Right lobe of liver (tissue), 6 donors: ENCODE data around the gene TRAK2. TPM values are rescaled to one million over a fixed set of nuclear protein-coding genes. Genes with fewer than 3 reads are reported as not detected.

Experiments
- ATAC-seq, 4 donors: fragments of 200-7000 bp; cut with Tn5 transposase; one replicate each; pipeline ENCODE4 v1.9.1; 2020; ENCODE audit warnings: mild to moderate bottlenecking in 4 of 4, moderate library complexity in 4 of 4
- DNase-seq, 3 donors: peaks; one replicate each; pipeline ENCODE4 v3.0.0-alpha.2; 2020
- H3K27ac ChIP-seq, 3 donors: fragments of 200-600 bp; one replicate each; pipeline ENCODE4 v1.8.0; 2022
- H3K27me3 ChIP-seq, 2 donors: fragments of 200-600 bp; one replicate each; pipeline ENCODE4 v1.8.0; 2022
- H3K36me3 ChIP-seq, 4 donors: fragments of 200-600 bp; sonication (generic) in 1 of 4; one replicate each; pipeline versions ENCODE4 v1.5.1 to v1.8.0; 2017 to 2022; ENCODE audit warnings: control low read depth in 1 of 4
- H3K4me1 ChIP-seq, 4 donors: fragments of 200-600 bp; sonication (generic) in 1 of 4; one replicate each; pipeline versions ENCODE4 v1.5.1 to v1.8.0; 2017 to 2022; ENCODE audit warnings: control low read depth in 1 of 4
- H3K4me3 ChIP-seq, 3 donors: fragments of 200-600 bp; one replicate each; pipeline ENCODE4 v1.8.0; 2022
- H3K9me3 ChIP-seq, 4 donors: fragments of 200-600 bp; sonication (generic) in 1 of 4; one replicate each; pipeline versions ENCODE4 v1.5.1 to v1.8.0; 2017 to 2022; ENCODE audit warnings: control low read depth in 1 of 4
- CTCF ChIP-seq, 4 donors: fragments of 200-600 bp in 3 of 4; fragments of 450-650 bp in 1 of 4; IDR thresholded peaks; one replicate each; pipeline versions ENCODE4 v1.5.1 to v1.8.0; 2016 to 2022; ENCODE audit warnings: antibody characterized with exemption in 4 of 4, mild to moderate bottlenecking in 2 of 4
- POLR2A ChIP-seq: fragments of 450-650 bp; IDR thresholded peaks from one replicate; pipeline ENCODE4 v1.6.1; 2017; ENCODE audit warnings: antibody characterized with exemption, mild to moderate bottlenecking
- WGBS: methylation state at CpG from one replicate; pipeline ENCODE4 v1.1.6; 2018; ENCODE audit warnings: low coverage, low lambda C conversion rate; ENCODE audit not compliant: insufficient coverage; ENCODE audit errors: missing lambda C conversion rate; 5-methylcytosine and 5-hydroxymethylcytosine counted together
- intact Hi-C, 2 donors: fragments of 100-400 bp; cut with DNase I; formaldehyde crosslinking; loops; one replicate each; pipeline versions ENCODE4 v1.11.2 to v1.14.1; 2022
- total RNA-seq, 6 experiments: library from RNA; depleted of rRNA in 2 of 6; stranded (reverse); fragments of >200 nt in 2 of 6; fragmentation: NEBNext Ultra II Directional in 3 of 6; extraction: Animal tissue kit (Norgen Biotek cat#: 25700) in 3 of 6; gene quantifications; one replicate each; pipeline versions ENCODE4 v1.1.0 to v1.2.4, GENCODE V29; 2016 to 2023
- donor health status: DM: no; HTN: yes; CAD: no.
- donor health status: DM: no; HTN: no; CAD: no.
- donor health status: DM: no; HTN: no; CAD: no.
- donor health status: DM: no; HTN: yes; CAD: no.
- donor health status: DM: no; HTN: yes; CAD: no.

TRAK2 gene
- total RNA-seq, 6 experiments from 2014 or later = 13.3 to 18.4 (median 14.2) TPM

DNA sequence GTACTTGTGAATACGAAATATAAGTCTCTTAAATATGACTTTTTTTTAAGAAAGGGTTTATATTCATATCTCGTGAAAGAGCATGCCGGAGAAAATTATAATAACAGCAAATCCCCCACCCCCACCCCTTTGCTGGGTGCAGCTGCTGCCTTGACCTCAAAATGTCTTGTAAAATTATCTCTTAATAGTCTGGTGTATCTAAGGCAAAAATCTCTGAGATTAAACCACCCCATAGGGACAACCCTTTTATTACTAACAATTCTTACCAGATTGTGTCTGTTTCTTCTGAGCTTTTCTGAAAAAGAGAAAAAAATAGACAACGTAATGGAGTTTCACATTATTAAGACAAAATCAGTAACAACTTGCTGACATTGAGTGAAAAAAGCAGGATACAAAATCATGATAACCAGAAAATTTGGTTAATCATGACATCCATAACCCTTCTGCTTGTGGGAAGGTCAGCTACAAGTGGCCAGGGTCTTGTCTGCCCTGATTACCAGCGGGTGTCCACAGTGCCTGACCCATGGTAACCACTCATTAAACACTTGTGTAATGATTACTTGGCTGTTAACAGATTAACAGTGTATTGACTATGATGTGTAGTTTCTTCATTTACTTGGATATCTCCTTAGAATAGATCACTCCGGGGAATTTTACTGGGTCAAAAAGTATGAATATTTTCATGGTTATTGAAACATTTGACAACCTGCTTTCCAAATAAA, 1.8 kb upstream of the TRAK2 start:
- ATAC-seq (no peak), DNase-seq (no peak)
- peaks cover 0 to 31% (median 8%) of the 10 kb centered on the region in 4 donors for H3K4me1 ChIP-seq
- H3K9me3 ChIP-seq = no peaks in the 10 kb centered on the region
- intact Hi-C loops = no loop called here
- no peaks in the 10 kb centered on the region for H3K27me3 ChIP-seq
- H3K4me3 ChIP-seq = peak overlapping the region; percentile 64 to 95 (median 94)
- H3K36me3 ChIP-seq = no peaks in the 10 kb centered on the region
- WGBS = 25% methylated on average over 6 of the region's 6 CpGs
- no peak for TF ChIP-seq CTCF (IDR thresholded peaks at IDR 0.05)
- TF ChIP-seq POLR2A = no peak
- peak overlapping the region in 1 of 3 donors; percentile 71 for H3K27ac ChIP-seq

GRCh38 chr2:201452058-201452921, 1.0 kb upstream of the TRAK2 start:
- peak; percentile 21 to 63 (median 52) for ATAC-seq
- 8% methylated on average over 20 of the region's 49 CpGs for WGBS
- TF ChIP-seq POLR2A = no peak
- no peak for TF ChIP-seq CTCF (IDR thresholded peaks at IDR 0.05)
- Histone ChIP-seq H3K36me3 (no peaks in the 10 kb centered on the region), H3K27me3 (no peaks in the 10 kb centered on the region), H3K4me3 (peak overlapping the region; percentile 64 to 95 (median 94)), H3K27ac (peak overlapping the region; percentile 71 to 85 (median 84)), H3K9me3 (no peaks in the 10 kb centered on the region), H3K4me1 (peaks cover 0 to 31% (median 6%) of the 10 kb centered on the region in 4 donors)
- DNase-seq = no peak
- intact Hi-C loops = no loop called here

DNA sequence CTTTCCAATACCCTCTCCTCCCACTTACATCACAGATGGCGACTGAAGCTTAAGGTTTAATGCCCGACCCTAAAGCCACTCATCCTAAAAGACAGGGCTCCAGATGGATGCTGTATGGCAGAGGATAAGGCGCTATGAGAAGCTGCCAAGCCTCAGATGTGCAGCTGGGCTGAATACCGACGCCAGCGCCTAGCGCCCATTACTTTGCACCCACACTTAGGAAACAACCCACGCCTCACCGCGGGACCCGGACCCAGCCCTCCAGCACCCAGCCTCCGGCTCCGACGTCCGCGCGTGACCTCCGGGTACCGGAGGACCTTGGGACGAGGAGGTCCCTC, 335 bp downstream of the TRAK2 start:
- ATAC-seq = peak in 3 of 4 donors; percentile 18 to 31 (median 28)
- H3K4me3 ChIP-seq = peak overlapping the region; percentile 64 to 95 (median 94)
- no peak for TF ChIP-seq CTCF (IDR thresholded peaks at IDR 0.05)
- TF ChIP-seq POLR2A = no peak
- H3K27ac ChIP-seq = peak overlapping the region; percentile 71 to 84 (median 76)
- H3K27me3 ChIP-seq = no peaks in the 10 kb centered on the region
- H3K36me3 ChIP-seq = no peaks in the 10 kb centered on the region
- H3K4me1 ChIP-seq = peaks cover 0 to 31% (median 6%) of the 10 kb centered on the region in 4 donors
- no peak for DNase-seq
- H3K9me3 ChIP-seq = no peaks in the 10 kb centered on the region
- intact Hi-C loops = no loop called here
- 0% methylated on average over 15 of the region's 20 CpGs for WGBS

DNA sequence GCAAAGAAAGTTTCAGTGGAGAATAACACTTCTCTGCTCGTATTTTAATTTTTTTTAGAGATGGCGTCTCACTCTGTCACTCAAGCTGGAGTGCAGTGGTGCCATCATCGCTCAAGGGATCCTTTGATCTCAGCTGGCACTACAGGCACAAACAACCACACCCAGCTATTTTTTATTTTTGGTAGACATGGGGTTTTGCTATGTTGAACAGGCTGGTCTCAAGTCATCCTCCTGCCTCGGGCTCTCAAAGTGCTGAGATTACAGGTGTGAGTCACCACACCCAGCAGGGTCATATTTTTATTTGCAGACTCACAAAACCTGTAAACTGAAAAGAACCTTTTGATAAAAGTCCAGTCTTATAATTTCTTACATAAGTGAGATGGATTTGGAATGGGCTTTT, 2.6 kb downstream of the TRAK2 start:
- Histone ChIP-seq H3K27ac (no peak overlapping the region), H3K4me3 (no peak overlapping the region), H3K27me3 (no peaks in the 10 kb centered on the region), H3K36me3 (no peaks in the 10 kb centered on the region), H3K4me1 (peaks cover 0 to 31% (median 6%) of the 10 kb centered on the region in 4 donors), H3K9me3 (no peaks in the 10 kb centered on the region)
- DNase-seq (no peak), ATAC-seq (no peak)
- WGBS = 91% methylated on average over 4 of the region's 4 CpGs
- TF ChIP-seq POLR2A (no peak), CTCF (IDR thresholded peaks at IDR 0.05) (no peak)
- intact Hi-C loops = no loop called here
